Ishikawa (cell line): ENCODE measurements around the gene CDK5R2.

Source experiments
- CEBPB ChIP-seq: IDR thresholded peaks from 2 replicates; pipeline ENCODE4 v1.6.1; 2012
- CREB1 ChIP-seq: IDR thresholded peaks from 2 replicates; pipeline ENCODE4 v1.6.1; 2012; ENCODE audit warnings: low read depth
- EGR1 ChIP-seq: IDR thresholded peaks from 2 replicates; pipeline ENCODE4 v1.6.1; 2012
- EP300 ChIP-seq: IDR thresholded peaks from 2 replicates; pipeline ENCODE4 v1.6.1; 2012; ENCODE audit warnings: borderline replicate concordance
- FOXM1 ChIP-seq: IDR thresholded peaks from 2 replicates; pipeline ENCODE4 v1.6.1; 2012; ENCODE audit warnings: low read depth, borderline replicate concordance
- MAX ChIP-seq: IDR thresholded peaks from 2 replicates; pipeline ENCODE4 v1.6.1; 2012
- NFIC ChIP-seq: IDR thresholded peaks from 2 replicates; pipeline ENCODE4 v1.6.1; 2012
- RAD21 ChIP-seq: IDR thresholded peaks from 2 replicates; pipeline ENCODE4 v1.6.1; 2012; ENCODE audit warnings: low read depth
- REST ChIP-seq: IDR thresholded peaks from 2 replicates; pipeline ENCODE4 v1.6.1; 2012; ENCODE audit warnings: low read depth, mild to moderate bottlenecking
- TAF1 ChIP-seq: IDR thresholded peaks from 2 replicates; pipeline ENCODE4 v1.6.1; 2012; ENCODE audit warnings: low read depth, mild to moderate bottlenecking
- TEAD4 ChIP-seq: IDR thresholded peaks from 2 replicates; pipeline ENCODE4 v1.6.1; 2012

- no peak for TF ChIP-seq TEAD4
- TF ChIP-seq NFIC: no peak
- no peak for TF ChIP-seq RAD21
- TF ChIP-seq REST: no peak
- TF ChIP-seq TAF1: no peak
- no peak for TF ChIP-seq EGR1
- TF ChIP-seq EP300: no peak
- TF ChIP-seq CEBPB: no peak
- TF ChIP-seq MAX: no peak
- no peak for TF ChIP-seq CREB1
- no peak for TF ChIP-seq FOXM1
Measured at GRCh38 chr2:218927422-218927821, 32.0 kb upstream of the CDK5R2 start.
